Activated CD4-positive, alpha-beta memory T cell treated with anti-CD3 and anti-CD28 coated beads for 36 hours (primary cell): Measurements from ENCODE around the gene FXYD6. TPM values are rescaled to one million over a fixed set of nuclear protein-coding genes. Genes with fewer than 3 reads are reported as not detected.

Source experiments
- CTCF ChIA-PET: fragments of 350-600 bp; sonication (Branson Sonifier 250); formaldehyde crosslinking; loops from one replicate; lab custom pipeline; 2021; ENCODE audit warnings: antibody characterized with exemption, inconsistent platforms; lab: Charles Lee
- POLR2A ChIA-PET: fragments of 350-600 bp; sonication (Branson Sonifier 250); formaldehyde crosslinking; loops from one replicate; lab custom pipeline; 2021; ENCODE audit warnings: antibody characterized with exemption; lab: Charles Lee
- DNase-seq: peaks from one replicate; pipeline ENCODE4 v3.0.0-alpha.2; 2020
- H3K27ac Mint-ChIP-seq: one replicate; pipeline ENCODE4 v1.8.0; 2021; ENCODE audit warnings: mixed read lengths
- H3K27me3 Mint-ChIP-seq: one replicate; pipeline ENCODE4 v1.8.0; 2021; ENCODE audit warnings: mixed read lengths
- H3K36me3 Mint-ChIP-seq: one replicate; pipeline ENCODE4 v1.8.0; 2021; ENCODE audit warnings: mixed read lengths
- H3K4me1 Mint-ChIP-seq: one replicate; pipeline ENCODE4 v1.8.0; 2021; ENCODE audit warnings: low read depth, mixed read lengths
- H3K4me3 Mint-ChIP-seq: one replicate; pipeline ENCODE4 v1.8.0; 2021; ENCODE audit warnings: mild to moderate bottlenecking, mixed read lengths
- H3K9me3 Mint-ChIP-seq: one replicate; pipeline ENCODE4 v1.8.0; 2021; ENCODE audit warnings: mixed read lengths
- intact Hi-C: fragments of 100-400 bp; cut with micrococcal nuclease; formaldehyde crosslinking; loops from one replicate; pipeline ENCODE4 v1.15.1; 2023
- total RNA-seq, 2 experiments: library from RNA; stranded (reverse); gene quantifications; one replicate each; pipeline ENCODE4 v1.2.3, GENCODE V29; 2021

The FXYD6 gene
- total RNA-seq, 2 experiments from 2014 or later = 0.26 to 0.61 TPM

DNA sequence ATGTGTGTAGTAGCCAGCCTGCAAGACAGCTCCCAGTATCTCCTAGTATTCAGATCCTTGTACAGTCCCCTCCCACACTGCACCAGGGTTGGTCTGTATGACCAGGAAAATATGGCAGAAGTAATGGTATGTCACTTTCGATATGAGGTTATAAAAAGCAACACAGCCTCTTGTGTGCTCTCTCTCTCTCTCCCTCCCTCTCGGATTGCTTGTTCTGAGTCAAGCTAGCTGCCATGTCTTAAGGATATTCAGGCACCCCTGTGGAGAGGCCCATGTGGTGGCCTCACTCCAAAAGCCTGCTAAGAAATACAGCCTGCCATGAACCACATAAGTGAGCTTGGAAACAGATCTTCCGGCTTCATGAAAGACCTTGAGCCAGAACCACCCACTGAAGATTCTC lies 25.4 kb downstream of the FXYD6 start:
- no peak for DNase-seq
- Mint-ChIP-seq H3K9me3 (peaks cover 19% of the 10 kb centered on the region), H3K27ac (no peak overlapping the region), H3K27me3 (peaks cover 4% of the 10 kb centered on the region), H3K4me3 (no peak overlapping the region), H3K4me1 (peaks cover 9% of the 10 kb centered on the region), H3K36me3 (peaks cover 2% of the 10 kb centered on the region)
- ChIA-PET POLR2A (no interaction called here), CTCF (interaction anchor here (1.4 to 2.5 kb wide), 3 partner anchors 95 to 202 kb away, joined by 3 to 9 read pairs (median 6); no protein-coding TSS in a partner anchor)
- intact Hi-C loops = no loop called here

DNA sequence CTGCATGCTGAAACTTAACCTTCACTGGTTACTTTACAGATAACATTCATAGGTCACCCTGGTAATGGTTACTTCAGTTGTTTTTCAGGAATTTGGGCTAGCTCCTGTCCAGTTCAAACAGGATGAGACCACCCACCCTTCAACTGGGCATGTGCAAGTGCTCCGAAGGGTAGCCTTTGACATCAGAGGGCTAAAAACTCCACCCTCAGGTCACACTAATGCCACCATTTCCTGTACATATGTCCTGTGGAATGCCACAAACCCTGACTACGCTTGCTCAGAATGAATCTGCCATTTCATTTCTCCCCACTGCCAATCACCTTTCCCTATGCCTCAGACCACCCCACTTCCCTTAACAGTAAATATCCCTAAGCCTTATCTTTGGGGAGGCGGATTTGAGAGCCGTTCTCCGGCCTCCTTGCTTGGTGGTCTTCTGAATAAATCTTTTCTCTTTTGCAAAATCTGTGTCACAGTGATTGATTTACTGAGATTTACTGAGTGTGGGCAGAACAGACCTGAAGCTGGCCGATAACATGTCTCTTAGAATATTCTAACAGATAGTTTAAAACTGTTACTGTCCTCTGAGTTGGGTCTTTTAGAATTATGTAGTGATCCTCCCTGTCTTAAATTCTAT lies 26.6 kb downstream of the FXYD6 start:
- ChIA-PET POLR2A (no interaction called here), CTCF (interaction anchor here (1.2 to 3.2 kb wide), 2 partner anchors 97 to 205 kb away, joined by 4 to 15 read pairs; no protein-coding TSS in a partner anchor)
- Mint-ChIP-seq H3K9me3 (peaks cover 19% of the 10 kb centered on the region), H3K27ac (no peak overlapping the region), H3K36me3 (peaks cover 2% of the 10 kb centered on the region), H3K4me1 (peaks cover 9% of the 10 kb centered on the region), H3K27me3 (peaks cover 4% of the 10 kb centered on the region), H3K4me3 (no peak overlapping the region)
- DNase-seq = no peak
- intact Hi-C loops = no loop called here

DNA sequence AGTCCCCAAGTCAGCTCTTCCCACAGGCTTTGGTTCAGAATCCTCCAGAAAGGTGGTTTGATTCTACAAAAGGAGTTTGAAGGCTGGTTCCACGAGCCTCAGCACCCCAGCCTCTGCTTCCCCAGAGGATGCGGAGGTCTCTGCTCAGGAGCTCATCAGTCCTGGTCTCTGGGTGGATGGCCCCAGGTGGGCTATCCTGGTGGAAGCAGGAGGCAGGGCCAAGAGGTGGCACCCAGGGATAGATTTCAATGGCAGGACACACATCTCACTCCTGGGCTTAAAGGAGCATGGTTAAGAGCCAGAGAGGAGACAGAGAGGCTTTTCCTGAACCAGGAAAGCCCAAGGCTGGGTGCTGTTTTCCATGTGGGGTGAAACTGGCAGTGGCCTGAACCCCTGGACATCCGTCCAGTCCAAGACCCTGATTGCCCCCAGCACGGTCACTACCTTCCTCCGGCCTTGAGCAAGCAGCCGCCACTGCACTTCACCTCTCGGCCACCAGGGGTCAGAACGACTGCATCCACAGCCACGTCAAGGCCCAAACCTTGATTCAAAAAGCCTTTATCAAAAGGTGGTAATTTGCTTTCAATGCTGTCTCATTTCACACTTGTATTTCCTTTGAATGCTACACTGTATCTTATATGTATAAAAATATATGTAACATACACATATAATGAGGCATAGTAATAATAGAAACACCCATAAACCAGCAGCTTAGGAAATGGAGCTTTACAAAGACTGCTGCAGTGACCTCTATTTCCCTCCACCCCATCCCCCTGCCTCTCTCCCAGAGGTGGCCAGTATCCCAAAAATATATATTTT lies 32.6 kb downstream of the FXYD6 start:
- peak; percentile 90 for DNase-seq
- intact Hi-C loops = loop anchor here (1.0 to 2.0 kb wide), 4 partner anchors 21 to 209 kb away; no protein-coding TSS in a partner anchor
- no peaks in the 10 kb centered on the region for H3K27me3 Mint-ChIP-seq
- H3K9me3 Mint-ChIP-seq = no peaks in the 10 kb centered on the region
- ChIA-PET POLR2A (interaction anchor here (1.0 to 1.1 kb wide), 2 partner anchors 103 to 159 kb away, joined by 3 read pairs; no protein-coding TSS in a partner anchor), CTCF (interaction anchor here (0.6 to 7.3 kb wide), 39 partner anchors 10 to 328 kb away, joined by 3 to 219 read pairs (median 4); partner anchors contain the start of gene FXYD2)
- no peak overlapping the region for H3K27ac Mint-ChIP-seq
- no peak overlapping the region for H3K4me3 Mint-ChIP-seq
- no peaks in the 10 kb centered on the region for H3K36me3 Mint-ChIP-seq
- no peaks in the 10 kb centered on the region for H3K4me1 Mint-ChIP-seq

DNA sequence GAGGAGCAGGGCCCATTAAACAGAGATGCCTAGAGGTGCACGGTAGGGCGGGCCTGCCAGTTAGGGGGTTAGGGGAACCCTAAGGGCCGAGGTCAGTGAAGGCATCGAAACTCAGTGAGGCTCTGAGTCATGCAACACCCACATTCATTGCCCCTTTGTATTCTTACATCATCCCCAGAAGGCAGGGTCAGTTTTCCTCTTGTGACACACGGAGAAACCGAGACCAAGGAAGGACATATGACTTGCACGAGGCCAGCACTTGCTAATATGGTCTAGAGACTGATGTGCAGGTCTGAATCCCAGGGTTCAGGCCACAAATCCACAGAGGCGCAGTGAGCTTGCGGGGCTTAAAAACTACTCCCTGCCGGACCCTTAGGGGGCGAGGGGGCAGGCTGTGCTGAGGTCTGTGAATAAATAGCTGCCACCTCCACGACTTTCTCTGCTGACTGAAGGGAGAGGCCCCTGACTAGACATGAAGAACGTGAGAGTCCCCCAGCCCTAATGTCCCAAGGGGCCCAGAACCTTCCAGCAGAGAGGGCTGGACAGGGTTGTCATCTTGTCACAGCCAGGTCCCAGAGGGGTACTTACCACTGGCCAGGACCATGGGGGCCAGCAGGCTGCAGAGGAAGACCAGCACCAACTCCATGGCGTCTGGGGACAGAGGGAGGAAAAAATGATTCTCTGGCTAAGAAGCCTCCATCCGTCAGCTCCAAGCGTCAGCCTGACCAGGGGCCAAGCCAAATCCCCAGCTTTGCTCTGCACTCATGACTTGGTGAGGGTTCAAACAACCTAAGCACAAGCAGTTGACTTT lies 34.1 kb downstream of the FXYD6 start:
- intact Hi-C loops = no loop called here
- no peak for DNase-seq
- no peak overlapping the region for H3K4me3 Mint-ChIP-seq

DNA sequence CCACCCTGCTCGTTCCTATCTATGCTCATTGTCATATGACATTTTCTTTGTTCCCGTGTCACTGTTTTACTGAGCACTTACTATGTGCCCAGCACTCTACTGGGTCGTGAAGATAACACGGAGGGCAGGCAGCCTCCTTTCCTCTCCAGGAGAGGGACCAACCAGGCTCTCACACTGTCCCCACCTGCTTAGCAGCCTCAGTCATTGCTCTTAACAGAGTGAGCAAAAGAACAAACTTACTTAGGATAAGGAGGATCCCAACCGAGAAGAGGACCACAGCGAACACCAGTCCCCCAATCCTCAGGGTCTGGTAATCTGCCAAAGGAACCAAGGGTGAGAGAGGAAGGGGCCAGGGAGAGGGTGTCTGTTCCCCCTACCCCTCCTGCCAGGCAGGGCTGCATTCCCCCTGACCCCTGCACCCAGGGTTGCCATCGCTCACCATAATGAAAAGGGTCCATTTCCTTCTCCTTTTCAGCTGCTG lies 34.9 kb downstream of the FXYD6 start:
- H3K36me3 Mint-ChIP-seq = no peaks in the 10 kb centered on the region
- H3K27me3 Mint-ChIP-seq = peaks cover under 1% of the 10 kb centered on the region
- intact Hi-C loops = no loop called here
- H3K4me1 Mint-ChIP-seq = no peaks in the 10 kb centered on the region
- ChIA-PET POLR2A (no interaction called here), CTCF (interaction anchor here (7.2 to 7.3 kb wide), 2 partner anchors 105 to 212 kb away, joined by 154 to 219 read pairs; no protein-coding TSS in a partner anchor)
- no peak for DNase-seq
- no peaks in the 10 kb centered on the region for H3K9me3 Mint-ChIP-seq
- no peak overlapping the region for H3K4me3 Mint-ChIP-seq
- H3K27ac Mint-ChIP-seq = no peak overlapping the region

More for the DNA sequence above, 34.1 kb downstream of the FXYD6 start:
- ChIA-PET POLR2A (interaction anchor here (0.6 kb wide), 1 partner anchor 104 kb away, joined by 3 read pairs; no protein-coding TSS in a partner anchor), CTCF (interaction anchor here (0.6 to 7.3 kb wide), 13 partner anchors 19 to 211 kb away, joined by 3 to 219 read pairs (median 9); partner anchors contain the start of gene FXYD2)
- no peaks in the 10 kb centered on the region for H3K36me3 Mint-ChIP-seq
- no peak overlapping the region for H3K27ac Mint-ChIP-seq
- H3K4me1 Mint-ChIP-seq = no peaks in the 10 kb centered on the region
- no peaks in the 10 kb centered on the region for H3K27me3 Mint-ChIP-seq
- H3K9me3 Mint-ChIP-seq = no peaks in the 10 kb centered on the region

DNA sequence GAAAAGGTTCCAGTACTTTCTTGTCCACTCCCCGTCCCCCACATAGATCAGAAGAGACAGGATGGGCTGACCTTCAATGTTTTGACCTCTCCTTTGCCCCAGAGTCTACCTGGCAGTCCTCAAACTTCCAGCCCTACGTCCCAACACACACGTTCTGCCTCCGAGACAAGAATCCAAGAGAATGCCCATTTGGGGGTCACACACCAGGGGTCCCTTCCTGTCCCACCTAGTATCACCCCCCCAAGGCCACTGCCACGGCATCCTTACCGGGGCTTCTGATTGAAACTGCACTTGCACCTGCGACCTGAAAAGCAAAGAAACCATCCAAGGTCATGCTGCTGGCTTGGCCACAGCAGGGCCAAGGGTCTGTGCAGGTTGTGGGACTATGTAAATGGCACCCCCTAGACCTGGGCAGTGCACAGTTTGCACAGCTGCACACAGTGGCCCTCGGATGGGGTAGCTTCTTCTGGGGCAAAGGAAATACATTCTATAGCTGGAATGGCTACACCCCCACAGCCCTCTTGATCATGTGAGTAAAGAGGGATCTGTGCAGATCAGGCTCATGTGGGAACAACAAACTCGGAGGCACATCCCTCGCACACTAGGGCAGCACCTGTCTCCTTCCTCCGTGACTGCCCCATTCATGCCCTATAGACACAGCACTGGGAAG lies 35.4 kb downstream of the FXYD6 start:
- intact Hi-C loops = no loop called here
- H3K27ac Mint-ChIP-seq = no peak overlapping the region
- H3K27me3 Mint-ChIP-seq = peaks cover 2% of the 10 kb centered on the region
- ChIA-PET CTCF (interaction anchor here (1.2 to 7.3 kb wide), 3 partner anchors 33 to 212 kb away, joined by 6 to 219 read pairs (median 154); no protein-coding TSS in a partner anchor), POLR2A (no interaction called here)
- no peaks in the 10 kb centered on the region for H3K9me3 Mint-ChIP-seq
- H3K4me1 Mint-ChIP-seq = no peaks in the 10 kb centered on the region
- no peak for DNase-seq
- no peak overlapping the region for H3K4me3 Mint-ChIP-seq
- no peaks in the 10 kb centered on the region for H3K36me3 Mint-ChIP-seq

DNA sequence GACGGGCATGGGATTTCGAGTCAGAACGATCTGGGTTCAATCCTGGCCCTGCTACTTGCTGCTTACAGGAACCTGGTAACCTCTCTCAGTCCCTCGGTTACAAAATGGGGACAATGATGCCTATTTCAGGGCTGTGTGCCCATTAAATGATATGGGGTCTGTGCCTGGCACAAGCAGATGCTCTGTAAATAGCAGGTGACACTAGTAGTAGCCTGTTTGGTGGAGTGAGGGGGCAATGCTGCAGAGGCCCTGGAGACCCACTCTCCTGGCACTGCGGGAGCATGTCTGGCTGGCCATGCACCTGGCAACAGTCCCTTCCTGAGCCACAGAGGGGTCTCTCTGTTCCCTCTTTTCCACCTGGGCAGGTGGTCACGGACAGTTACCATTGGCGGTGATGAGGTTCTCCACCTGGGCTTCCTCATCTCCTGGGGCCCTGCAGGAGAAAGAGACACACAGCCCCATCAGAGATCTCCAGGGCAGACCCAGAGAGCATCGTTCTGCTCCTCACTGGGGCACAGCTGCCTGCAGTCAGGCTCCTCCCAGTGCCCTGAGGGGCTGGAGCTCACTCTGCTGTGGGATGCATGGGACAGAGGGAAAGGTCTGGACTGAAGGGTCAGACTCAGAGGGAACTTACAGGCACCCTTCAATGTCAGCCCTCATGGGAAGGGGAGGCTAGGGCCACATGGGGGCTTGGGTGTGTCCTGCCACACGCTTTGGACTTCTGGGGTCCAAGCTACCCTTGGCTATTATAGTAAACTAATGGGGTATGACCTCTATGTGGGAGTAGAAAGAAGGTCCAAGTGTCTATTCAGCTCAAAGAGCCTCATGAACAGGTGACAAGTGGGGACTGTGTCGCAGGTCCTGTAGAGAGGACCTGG lies 36.3 kb downstream of the FXYD6 start:
- Mint-ChIP-seq H3K27ac (no peak overlapping the region), H3K4me3 (no peak overlapping the region), H3K36me3 (no peaks in the 10 kb centered on the region), H3K9me3 (no peaks in the 10 kb centered on the region), H3K4me1 (no peaks in the 10 kb centered on the region), H3K27me3 (peaks cover 2% of the 10 kb centered on the region)
- CTCF ChIA-PET = interaction anchor here (1.2 to 7.3 kb wide), 3 partner anchors 33 to 213 kb away, joined by 6 to 219 read pairs (median 154); no protein-coding TSS in a partner anchor
- POLR2A ChIA-PET = no interaction called here
- DNase-seq = no peak
- intact Hi-C loops = no loop called here

DNA sequence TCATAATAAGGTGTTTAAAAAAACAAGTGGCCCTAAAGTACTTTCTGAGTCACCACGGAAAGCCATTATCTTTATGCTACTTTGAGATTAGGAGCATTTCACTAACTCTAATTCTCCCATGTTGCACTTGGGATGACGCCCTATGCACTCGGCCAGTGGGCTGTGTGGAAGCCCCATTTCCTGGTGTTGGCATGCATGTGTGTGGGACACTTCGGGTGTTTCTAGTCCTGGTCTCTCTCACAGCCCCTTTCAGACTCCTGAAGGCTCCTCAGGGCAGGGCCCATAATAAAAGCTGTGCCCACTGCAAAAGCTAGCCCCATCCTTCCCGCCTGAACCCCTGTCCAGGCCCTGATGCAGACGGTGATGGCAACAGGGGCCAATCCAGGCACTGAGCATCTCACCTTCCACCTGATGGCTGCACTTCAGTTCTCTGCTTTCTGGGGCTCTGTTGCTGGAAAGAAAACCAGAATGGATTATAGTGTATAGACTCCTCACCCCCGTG lies 37.0 kb downstream of the FXYD6 start:
- intact Hi-C loops = no loop called here
- H3K27ac Mint-ChIP-seq = no peak overlapping the region
- no peaks in the 10 kb centered on the region for H3K36me3 Mint-ChIP-seq
- no peaks in the 10 kb centered on the region for H3K4me1 Mint-ChIP-seq
- H3K9me3 Mint-ChIP-seq = no peaks in the 10 kb centered on the region
- DNase-seq = no peak
- ChIA-PET POLR2A (interaction anchor here (0.5 kb wide), 1 partner anchor 467 kb away, joined by 6 read pairs; no protein-coding TSS in a partner anchor), CTCF (no interaction called here)
- H3K4me3 Mint-ChIP-seq = no peak overlapping the region
- peaks cover 2% of the 10 kb centered on the region for H3K27me3 Mint-ChIP-seq

DNA sequence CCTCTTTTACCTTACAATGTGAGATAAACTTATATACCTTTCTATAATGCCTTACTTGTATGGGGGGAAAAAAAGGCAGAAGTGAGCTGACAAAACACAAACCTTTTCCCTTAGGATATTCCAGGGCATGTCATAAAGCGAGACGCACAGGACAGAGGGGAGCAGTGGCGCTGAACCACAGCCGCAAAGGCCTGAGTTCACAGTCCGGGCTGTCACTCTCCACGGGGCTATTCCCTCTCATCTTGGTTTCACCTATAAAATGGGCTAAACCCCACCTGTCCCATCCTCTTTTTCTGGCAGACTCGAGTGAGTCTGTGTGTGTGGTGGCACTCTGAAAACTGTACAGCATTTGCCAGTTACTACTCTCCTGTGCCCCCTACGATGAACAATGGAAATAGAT lies 37.6 kb downstream of the FXYD6 start:
- intact Hi-C loops = no loop called here
- POLR2A ChIA-PET = interaction anchor here (0.5 kb wide), 1 partner anchor 467 kb away, joined by 6 read pairs; no protein-coding TSS in a partner anchor
- Mint-ChIP-seq H3K27me3 (peaks cover 2% of the 10 kb centered on the region), H3K4me3 (no peak overlapping the region), H3K9me3 (no peaks in the 10 kb centered on the region), H3K4me1 (no peaks in the 10 kb centered on the region), H3K27ac (no peak overlapping the region), H3K36me3 (no peaks in the 10 kb centered on the region)
- no peak for DNase-seq
- CTCF ChIA-PET = interaction anchor here (1.0 kb wide), 1 partner anchor 108 kb away, joined by 3 read pairs; no protein-coding TSS in a partner anchor

DNA sequence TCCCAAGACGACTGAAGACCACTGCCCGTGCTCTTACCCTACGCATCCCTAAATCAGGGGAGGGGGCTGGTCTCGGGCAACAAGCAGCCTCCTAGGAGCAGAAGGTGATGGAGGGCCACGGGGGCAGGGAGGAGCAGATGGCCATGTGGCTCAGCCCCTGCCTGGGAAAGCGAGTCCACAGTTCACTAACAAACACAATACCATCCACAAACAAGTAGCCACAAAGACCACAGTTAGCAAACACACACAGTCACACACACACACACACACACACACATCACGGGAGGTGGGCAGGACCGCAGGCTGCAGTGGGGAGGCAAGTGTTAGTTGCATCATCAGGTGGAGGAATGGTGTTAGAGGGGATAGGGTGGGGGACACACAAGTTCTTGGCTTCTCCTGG lies 38.7 kb downstream of the FXYD6 start:
- no peak overlapping the region for H3K4me3 Mint-ChIP-seq
- no peaks in the 10 kb centered on the region for H3K4me1 Mint-ChIP-seq
- intact Hi-C loops = no loop called here
- H3K27me3 Mint-ChIP-seq = peaks cover 2% of the 10 kb centered on the region
- no peak overlapping the region for H3K27ac Mint-ChIP-seq
- ChIA-PET CTCF (interaction anchor here (1.0 kb wide), 1 partner anchor 109 kb away, joined by 3 read pairs; no protein-coding TSS in a partner anchor), POLR2A (no interaction called here)
- no peaks in the 10 kb centered on the region for H3K36me3 Mint-ChIP-seq
- no peaks in the 10 kb centered on the region for H3K9me3 Mint-ChIP-seq
- no peak for DNase-seq
